Caco-2 (cell line): Measurements from ENCODE around the gene HORMAD2. TPM values are rescaled to one million over a fixed set of nuclear protein-coding genes. Genes with fewer than 3 reads are reported as not detected.

ENCODE experiments used
- BruUV-seq: library from RNA; stranded (reverse); fragments of 400-500 nt; replicated peaks from 2 replicates; lab custom pipeline; 2021; lab: Mats Ljungman, UMichigan
- CTCF ChIA-PET: fragments of 300-600 bp; sonication (Branson Sonifier 250); formaldehyde crosslinking; loops from one replicate; lab custom pipeline; 2022; ENCODE audit warnings: antibody characterized with exemption; lab: Charles Lee
- POLR2A ChIA-PET: fragments of 300-600 bp; sonication (Branson Sonifier 250); formaldehyde crosslinking; loops from one replicate; lab custom pipeline; 2022; ENCODE audit warnings: antibody characterized with exemption; lab: Charles Lee
- DNase-seq, 2 experiments: peaks; one replicate each; pipeline versions ENCODE4 v3.0.0 to v3.0.0-alpha.2; 2020 to 2022
- H3K27me3 ChIP-seq: replicated peaks from 2 replicates; pipeline ENCODE4 v1.6.0; 2011; ENCODE audit warnings: low read length; ENCODE audit not compliant: control insufficient read depth, insufficient read depth
- H3K36me3 ChIP-seq: 2 replicates; pipeline ENCODE4 v1.5.1; 2011; ENCODE audit warnings: low read length; ENCODE audit not compliant: control insufficient read depth, insufficient read depth
- H3K4me1 ChIP-seq: fragments of 250-450 bp; sonication (Bioruptor Pico); 2 replicates; pipeline ENCODE4 v1.5.1; 2020; ENCODE audit warnings: mild to moderate bottlenecking
- H3K4me3 ChIP-seq: 2 replicates; pipeline ENCODE4 v1.5.1; 2011; ENCODE audit warnings: low read depth, mild to moderate bottlenecking, control low read depth, low read length
- H3K9me3 ChIP-seq: fragments of 250-450 bp; sonication (Bioruptor Pico); 2 replicates; pipeline ENCODE4 v1.5.1; 2020; ENCODE audit warnings: mild to moderate bottlenecking, moderate library complexity
- H3K27ac Mint-ChIP-seq: one replicate; pipeline ENCODE4 v1.8.0; 2022; ENCODE audit warnings: mixed read lengths; ENCODE audit not compliant: unreplicated experiment
- H3K27me3 Mint-ChIP-seq: one replicate; pipeline ENCODE4 v1.8.0; 2022; ENCODE audit warnings: mixed read lengths; ENCODE audit not compliant: insufficient read depth, unreplicated experiment
- H3K36me3 Mint-ChIP-seq: one replicate; pipeline ENCODE4 v1.8.0; 2022; ENCODE audit warnings: mild to moderate bottlenecking, mixed read lengths; ENCODE audit not compliant: insufficient read depth, unreplicated experiment
- H3K4me1 Mint-ChIP-seq: one replicate; pipeline ENCODE4 v1.8.0; 2022; ENCODE audit warnings: low read depth, mixed read lengths; ENCODE audit not compliant: unreplicated experiment
- H3K4me3 Mint-ChIP-seq: one replicate; pipeline ENCODE4 v1.8.0; 2022; ENCODE audit warnings: mild to moderate bottlenecking, moderate library complexity, mixed read lengths; ENCODE audit not compliant: unreplicated experiment
- H3K9me3 Mint-ChIP-seq: one replicate; pipeline ENCODE4 v1.8.0; 2022; ENCODE audit warnings: mixed read lengths; ENCODE audit not compliant: unreplicated experiment
- intact Hi-C: fragments of 100-400 bp; cut with micrococcal nuclease; formaldehyde crosslinking; loops from one replicate; pipeline ENCODE4 v1.10.0; 2022; ENCODE audit not compliant: unreplicated experiment
- total RNA-seq: library from RNA; stranded (reverse); gene quantifications from 2 replicates; pipeline ENCODE4 v1.2.3, GENCODE V29; 2022
- TF ChIP-seq, protein P1 (sequence below), 2 experiments: fragments of 200-600 bp in 1 of 2; IDR thresholded peaks; 1 replicate in 1 of 2; 2 replicates in 1 of 2; pipeline versions ENCODE4 v1.5.1 to v1.8.0; 2011 to 2022; ENCODE audit warnings: antibody characterized with exemption in 1 of 2, control low read depth in 1 of 2, inconsistent platforms in 1 of 2, low read depth in 1 of 2, low read length in 1 of 2, mild to moderate bottlenecking in 1 of 2, moderate library complexity in 1 of 2; ENCODE audit not compliant: insufficient read depth in 1 of 2, severe bottlenecking in 1 of 2, unreplicated experiment in 1 of 2

The HORMAD2 gene
- total RNA-seq, 1 experiment from 2014 or later: 3.1 TPM

DNA sequence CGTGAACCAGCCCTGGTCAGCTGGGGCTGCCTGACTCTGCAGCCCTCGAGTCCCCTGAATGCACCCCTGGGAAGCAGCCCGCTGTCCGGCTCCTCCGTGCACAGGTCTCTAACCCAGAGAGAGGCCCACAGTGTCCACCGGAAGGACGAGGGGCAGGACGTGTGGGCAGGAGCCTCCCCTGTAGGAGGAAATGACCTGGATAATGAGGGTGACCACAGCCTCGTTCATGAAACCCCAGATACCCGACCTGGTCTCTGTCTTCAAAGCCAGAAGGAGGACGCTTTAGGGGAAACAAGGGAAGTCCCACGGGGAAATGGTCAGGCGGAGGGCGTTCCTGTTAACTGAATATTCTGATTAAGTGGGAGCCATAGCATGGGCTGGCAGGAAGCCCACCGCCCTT is 143.0 kb downstream of the HORMAD2 start:
- POLR2A ChIA-PET: no interaction called here
- Mint-ChIP-seq H3K4me1 (peaks cover 25% of the 10 kb centered on the region), H3K27ac (no peak overlapping the region), H3K4me3 (no peak overlapping the region), H3K27me3 (no peaks in the 10 kb centered on the region), H3K9me3 (no peaks in the 10 kb centered on the region), H3K36me3 (no peaks in the 10 kb centered on the region)
- CTCF ChIA-PET: no interaction called here
- Histone ChIP-seq H3K9me3 (no peaks in the 10 kb centered on the region), H3K36me3 (no peaks in the 10 kb centered on the region), H3K4me1 (peaks cover 9% of the 10 kb centered on the region; the same call in 1 of the 2 replicates), H3K27me3 (no peaks in the 10 kb centered on the region), H3K4me3 (no peak overlapping the region)
- BruUV-seq: no TSS peak
- DNase-seq: no peak
- intact Hi-C loops: no loop called here
- TF ChIP-seq, protein P1, sequence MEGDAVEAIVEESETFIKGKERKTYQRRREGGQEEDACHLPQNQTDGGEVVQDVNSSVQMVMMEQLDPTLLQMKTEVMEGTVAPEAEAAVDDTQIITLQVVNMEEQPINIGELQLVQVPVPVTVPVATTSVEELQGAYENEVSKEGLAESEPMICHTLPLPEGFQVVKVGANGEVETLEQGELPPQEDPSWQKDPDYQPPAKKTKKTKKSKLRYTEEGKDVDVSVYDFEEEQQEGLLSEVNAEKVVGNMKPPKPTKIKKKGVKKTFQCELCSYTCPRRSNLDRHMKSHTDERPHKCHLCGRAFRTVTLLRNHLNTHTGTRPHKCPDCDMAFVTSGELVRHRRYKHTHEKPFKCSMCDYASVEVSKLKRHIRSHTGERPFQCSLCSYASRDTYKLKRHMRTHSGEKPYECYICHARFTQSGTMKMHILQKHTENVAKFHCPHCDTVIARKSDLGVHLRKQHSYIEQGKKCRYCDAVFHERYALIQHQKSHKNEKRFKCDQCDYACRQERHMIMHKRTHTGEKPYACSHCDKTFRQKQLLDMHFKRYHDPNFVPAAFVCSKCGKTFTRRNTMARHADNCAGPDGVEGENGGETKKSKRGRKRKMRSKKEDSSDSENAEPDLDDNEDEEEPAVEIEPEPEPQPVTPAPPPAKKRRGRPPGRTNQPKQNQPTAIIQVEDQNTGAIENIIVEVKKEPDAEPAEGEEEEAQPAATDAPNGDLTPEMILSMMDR (IDR thresholded peaks at IDR 0.05; ENCODE audit: insufficient read depth in 1 of 2, low read depth in 1 of 2, low read length in 1 of 2, severe bottlenecking in 1 of 2, unreplicated experiment in 1 of 2): no peak

DNA sequence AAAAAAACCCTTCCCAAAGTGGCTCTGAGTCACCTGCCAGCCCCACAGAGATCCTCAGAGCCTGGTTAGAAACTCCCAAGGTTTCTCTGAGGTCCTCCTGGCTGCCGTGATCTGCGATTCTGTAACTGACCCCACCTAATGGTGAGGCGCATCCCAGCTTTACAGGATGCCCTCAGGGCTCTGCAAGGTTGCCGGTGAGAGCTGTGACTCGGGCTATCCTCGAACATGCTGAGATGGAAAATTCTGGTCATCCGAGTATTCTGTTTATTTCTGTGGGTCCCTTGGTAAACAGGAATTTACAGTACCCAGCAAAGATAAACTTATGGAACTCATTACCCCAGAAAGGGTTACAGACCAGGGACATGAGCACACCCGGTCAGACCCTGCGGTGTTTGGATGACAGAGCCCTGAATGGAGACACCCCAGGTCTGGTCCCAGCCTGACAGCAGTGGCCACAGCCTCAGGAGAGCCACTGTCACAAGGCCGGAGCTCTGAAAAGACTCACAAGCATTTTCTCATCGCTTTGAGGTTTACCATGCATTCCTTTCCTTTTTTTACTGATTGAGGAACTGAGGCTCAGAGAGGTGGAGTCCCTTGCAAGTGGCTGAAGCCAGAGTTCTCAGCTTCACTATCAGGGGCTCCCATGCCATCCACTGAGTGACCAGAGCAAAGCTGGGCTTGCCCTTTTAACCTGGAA is 144.0 kb downstream of the HORMAD2 start:
- H3K4me1 Mint-ChIP-seq: peaks cover 28% of the 10 kb centered on the region
- no TSS peak for BruUV-seq
- H3K4me3 Mint-ChIP-seq: no peak overlapping the region
- intact Hi-C loops: no loop called here
- TF ChIP-seq, protein P1 (IDR thresholded peaks at IDR 0.05; ENCODE audit: insufficient read depth in 1 of 2, low read depth in 1 of 2, low read length in 1 of 2, severe bottlenecking in 1 of 2, unreplicated experiment in 1 of 2): no peak
- no peaks in the 10 kb centered on the region for H3K9me3 Mint-ChIP-seq
- H3K27me3 ChIP-seq: no peaks in the 10 kb centered on the region
- no peaks in the 10 kb centered on the region for H3K36me3 Mint-ChIP-seq
- H3K4me1 ChIP-seq: peaks cover 11% of the 10 kb centered on the region; the same call in 1 of the 2 replicates
- H3K36me3 ChIP-seq: no peaks in the 10 kb centered on the region
- peak overlapping the region; percentile 61 for H3K27ac Mint-ChIP-seq
- H3K27me3 Mint-ChIP-seq: no peaks in the 10 kb centered on the region
- ChIA-PET CTCF (interaction anchor here (0.6 kb wide), 1 partner anchor 11 kb away, joined by 3 read pairs; no protein-coding TSS in a partner anchor), POLR2A (no interaction called here)
- H3K4me3 ChIP-seq: no peak overlapping the region
- no peaks in the 10 kb centered on the region for H3K9me3 ChIP-seq
- DNase-seq: no peak

DNA sequence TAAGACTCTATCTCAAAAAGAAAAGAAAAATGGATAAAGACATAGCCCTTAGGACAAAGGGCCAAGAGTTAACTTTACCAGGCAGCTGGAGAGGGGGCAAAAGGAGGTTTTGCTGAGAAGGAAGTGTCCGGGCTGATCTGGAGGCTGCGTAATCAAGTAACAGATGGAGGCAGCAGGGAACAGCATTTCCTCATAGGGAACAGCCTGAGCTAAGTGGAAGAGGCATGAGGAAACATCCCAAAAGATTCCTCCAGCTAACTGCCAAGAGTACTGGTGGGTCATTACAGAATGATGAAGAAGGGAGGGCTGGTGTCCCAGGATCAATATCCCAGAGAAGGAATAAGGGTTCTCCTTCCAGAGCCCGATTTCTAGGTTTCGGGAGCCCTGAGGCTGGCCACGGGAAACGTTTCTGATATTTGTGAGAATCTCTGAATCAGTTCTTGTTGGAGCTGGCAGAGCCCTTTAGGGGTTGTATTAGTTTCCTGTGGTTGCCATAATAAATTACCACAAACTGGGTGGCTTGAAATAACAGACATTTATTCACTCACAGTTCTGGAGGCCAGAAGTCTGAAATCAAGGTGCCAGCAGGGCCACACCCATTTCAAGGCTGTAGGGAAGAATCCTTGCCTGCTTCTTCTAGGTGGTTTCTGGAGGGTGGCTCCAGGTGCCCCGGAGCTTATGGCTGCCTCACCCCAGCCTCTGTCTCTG is 145.1 kb downstream of the HORMAD2 start:
- TF ChIP-seq, protein P1 (IDR thresholded peaks at IDR 0.05; ENCODE audit: insufficient read depth in 1 of 2, low read depth in 1 of 2, low read length in 1 of 2, severe bottlenecking in 1 of 2, unreplicated experiment in 1 of 2): no peak
- Histone ChIP-seq H3K4me3 (no peak overlapping the region), H3K27me3 (no peaks in the 10 kb centered on the region), H3K36me3 (no peaks in the 10 kb centered on the region), H3K4me1 (peaks cover 9% of the 10 kb centered on the region; the same call in 1 of the 2 replicates), H3K9me3 (no peaks in the 10 kb centered on the region)
- ChIA-PET POLR2A (no interaction called here), CTCF (interaction anchor here (0.6 kb wide), 2 partner anchors 12 to 21 kb away, joined by 3 read pairs; partner anchors contain the start of gene LIF)
- H3K4me3 Mint-ChIP-seq: no peak overlapping the region
- peaks cover 19% of the 10 kb centered on the region for H3K4me1 Mint-ChIP-seq
- BruUV-seq: no TSS peak
- no peaks in the 10 kb centered on the region for H3K9me3 Mint-ChIP-seq
- no peak for DNase-seq
- peak overlapping the region; percentile 61 for H3K27ac Mint-ChIP-seq
- intact Hi-C loops: no loop called here
- H3K27me3 Mint-ChIP-seq: no peaks in the 10 kb centered on the region
- no peaks in the 10 kb centered on the region for H3K36me3 Mint-ChIP-seq
